Frontal cortex (tissue), 4 donors: ENCODE data around the gene NRARP. TPM values are rescaled to one million over a fixed set of nuclear protein-coding genes. Genes with fewer than 3 reads are reported as not detected.

Source experiments
- DNase-seq, 2 donors: peaks; one replicate each; pipeline ENCODE4 v3.0.0; 2012; ENCODE audit warnings: low spot score in 2 of 2
- FAIRE-seq: peaks from 2 replicates; lab custom pipeline; 2012; peaks lifted over from hg19 to GRCh38; lab: Jason Lieb, UNC
- total RNA-seq: library from RNA; depleted of rRNA; stranded (reverse); fragments of >200 nt; gene quantifications from one replicate; pipeline ENCODE4 v1.2.3, GENCODE V29; 2014
- donor health status: control.
- donor health status: control.
- donor health status: control.

Gene NRARP
- total RNA-seq, 1 donor from 2014 or later: 3.7 TPM

GRCh38 chr9:137250329-137251193 is 51.5 kb downstream of the NRARP start:
- no peak for FAIRE-seq
- DNase-seq: no peak

Other genes starting within 250 kb of the NRARP start
- 0.82 TPM for gene ENTPD2, start 248.2 kb downstream of the NRARP start, total RNA-seq
- 1.2 TPM for gene SAPCD2, start 231.7 kb downstream of the NRARP start, total RNA-seq
- 0.41 TPM for gene UAP1L1, start 224.8 kb downstream of the NRARP start, total RNA-seq
- gene MAN1B1, start 215.3 kb downstream of the NRARP start, total RNA-seq: 42.0 TPM
- gene DPP7, start 187.5 kb downstream of the NRARP start, total RNA-seq: 38.3 TPM
- 29.8 TPM for gene GRIN1, start 163.1 kb downstream of the NRARP start, total RNA-seq
- 0.41 TPM for gene LRRC26, start 132.2 kb downstream of the NRARP start, total RNA-seq
- gene TMEM210, start 130.2 kb downstream of the NRARP start, total RNA-seq: not detected
- gene ANAPC2, start 113.7 kb downstream of the NRARP start, total RNA-seq: 22.4 TPM
- gene SSNA1, start 113.6 kb downstream of the NRARP start, total RNA-seq: 24.5 TPM
- gene TPRN, start 101.5 kb downstream of the NRARP start, total RNA-seq: 6.1 TPM
- 34.2 TPM for gene TMEM203, start 96.6 kb downstream of the NRARP start, total RNA-seq
- gene NDOR1, start 96.6 kb downstream of the NRARP start, total RNA-seq: 3.3 TPM
- gene RNF208, start 80.0 kb downstream of the NRARP start, total RNA-seq: 0.82 TPM
- gene CYSRT1, start 77.1 kb downstream of the NRARP start, total RNA-seq: under 0.01 TPM
- not detected for gene RNF224, start 74.8 kb downstream of the NRARP start, total RNA-seq
- not detected for gene SLC34A3, start 71.4 kb downstream of the NRARP start, total RNA-seq
- gene TUBB4B, start 61.0 kb downstream of the NRARP start, total RNA-seq: 92.5 TPM
- gene STPG3, start 51.0 kb downstream of the NRARP start, total RNA-seq: not detected
- gene NELFB, start 46.9 kb downstream of the NRARP start, total RNA-seq: 36.7 TPM
- gene TOR4A, start 24.5 kb downstream of the NRARP start, total RNA-seq: 0.41 TPM
- gene EXD3, start 120.9 kb upstream of the NRARP start, total RNA-seq: 12.6 TPM
- gene NOXA1, start 121.1 kb upstream of the NRARP start, total RNA-seq: 1.2 TPM
- gene ENTPD8, start 139.1 kb upstream of the NRARP start, total RNA-seq: not detected
- gene NSMF, start 157.1 kb upstream of the NRARP start, total RNA-seq: 33.0 TPM
- gene PNPLA7, start 248.1 kb upstream of the NRARP start, total RNA-seq: 0.82 TPM
- 22.4 TPM for gene MRPL41, start 249.6 kb upstream of the NRARP start, total RNA-seq